ENCODE data around the gene NSMF.

Gene NSMF

DNA sequence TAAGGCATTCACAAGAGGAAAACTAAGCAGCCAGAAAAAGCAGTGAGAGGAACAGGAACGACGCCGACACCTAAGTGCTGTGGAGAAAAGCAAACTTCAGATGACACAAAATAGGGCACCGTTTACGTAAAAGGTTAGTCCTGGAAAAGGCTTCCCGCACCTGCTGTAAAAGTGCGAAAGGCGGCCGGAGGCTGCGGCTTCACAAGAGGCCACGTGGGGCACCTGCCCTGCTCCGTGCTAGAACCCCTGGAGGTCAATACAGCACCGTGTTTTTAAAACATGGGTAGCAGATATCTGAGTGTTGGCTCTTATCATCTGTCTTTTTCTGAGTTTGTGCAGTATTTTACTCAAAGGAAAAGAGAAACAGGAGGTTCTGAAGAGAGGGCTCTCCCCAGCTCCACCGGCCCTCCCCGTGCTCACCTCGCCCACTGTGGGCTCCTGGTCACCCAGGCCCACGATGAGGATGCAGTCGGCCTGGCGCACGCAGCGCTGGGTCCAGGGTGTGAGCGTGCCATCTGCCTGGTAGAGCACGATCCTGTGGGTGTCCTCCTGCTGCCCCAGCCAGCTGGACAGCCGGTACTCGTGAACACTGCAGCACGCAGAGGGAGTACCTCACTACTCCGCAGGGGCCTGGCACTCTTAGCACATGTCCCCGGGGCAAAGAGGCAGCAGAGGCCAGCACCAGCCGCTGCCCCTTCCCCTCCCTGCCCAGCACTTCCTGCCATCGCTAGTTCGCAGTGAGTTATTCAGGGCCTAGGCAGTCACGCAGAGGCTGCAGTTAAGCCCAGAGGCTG lies 21.0 kb upstream of the NSMF start:
- Histone ChIP-seq H3K27ac (ENCODE audit: low read depth, low read length) (no peak overlapping the region), H3K27me3 (ENCODE audit: insufficient read depth, low read length) (no peaks in the 10 kb centered on the region), H3K9ac (ENCODE audit: low read depth, low read length) (no peak overlapping the region), H3K36me3 (ENCODE audit: insufficient read depth, low read length) (no peaks in the 10 kb centered on the region), H3K9me3 (ENCODE audit: insufficient read depth, low read depth, low read length) (peaks cover 8% of the 10 kb centered on the region), H3K4me1 (ENCODE audit: insufficient read depth, low read length) (no peaks in the 10 kb centered on the region), H3K4me3 (ENCODE audit: low read length) (no peak overlapping the region)
- WGBS = 90% methylated on average over 32 of the region's 32 CpGs

DNA sequence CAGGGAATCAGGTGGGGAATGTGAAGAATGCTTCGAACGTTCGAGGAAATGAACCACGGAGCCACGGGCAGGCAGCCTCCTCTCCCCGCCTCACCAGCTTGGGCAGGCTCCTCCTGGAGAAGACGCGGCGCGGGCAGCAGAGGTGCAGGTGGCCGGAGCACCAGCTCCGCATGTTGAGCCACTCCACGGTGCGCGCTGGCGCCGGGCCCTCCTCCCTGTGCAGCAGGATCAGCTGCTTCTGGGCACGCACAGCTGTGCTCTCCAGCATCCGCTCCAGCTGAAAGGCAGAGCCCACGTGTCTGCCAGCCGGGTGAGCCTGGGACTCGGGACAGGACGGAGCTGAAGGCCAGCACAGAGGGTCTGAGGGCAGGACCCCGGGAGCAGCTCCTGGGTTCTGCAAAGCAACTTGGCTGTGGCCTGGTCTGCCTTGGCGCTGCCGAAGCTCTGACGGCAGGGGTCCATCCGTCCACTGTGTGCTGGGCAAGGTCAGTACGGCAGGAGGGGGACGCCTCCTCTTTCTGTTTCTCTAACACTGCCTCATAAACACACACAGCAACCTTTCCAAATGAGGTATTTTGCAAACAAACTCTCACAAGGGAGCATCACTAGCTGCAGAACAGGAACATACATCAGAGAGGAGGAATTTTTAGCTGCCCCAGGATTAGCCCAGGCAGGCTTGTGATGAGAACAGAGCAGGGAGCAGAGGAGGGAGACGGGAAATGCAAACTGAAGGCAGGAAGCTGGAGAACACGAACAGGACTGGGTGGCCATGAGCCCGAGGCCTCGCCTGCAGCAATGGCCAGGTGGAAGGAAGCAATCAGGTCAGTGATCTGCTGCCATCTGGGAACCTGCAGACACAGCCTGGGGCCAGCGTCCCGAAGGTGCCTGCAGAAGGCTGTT lies 20.1 kb upstream of the NSMF start:
- no peaks in the 10 kb centered on the region for H3K4me1 ChIP-seq (ENCODE audit: insufficient read depth, low read length)
- H3K9me3 ChIP-seq (ENCODE audit: insufficient read depth, low read depth, low read length) = peaks cover 8% of the 10 kb centered on the region
- H3K27ac ChIP-seq (ENCODE audit: low read depth, low read length) = no peak overlapping the region
- no peak overlapping the region for H3K9ac ChIP-seq (ENCODE audit: low read depth, low read length)
- 87% methylated on average over 36 of the region's 36 CpGs for WGBS
- H3K27me3 ChIP-seq (ENCODE audit: insufficient read depth, low read length) = no peaks in the 10 kb centered on the region
- no peak overlapping the region for H3K4me3 ChIP-seq (ENCODE audit: low read length)
- H3K36me3 ChIP-seq (ENCODE audit: insufficient read depth, low read length) = no peaks in the 10 kb centered on the region

DNA sequence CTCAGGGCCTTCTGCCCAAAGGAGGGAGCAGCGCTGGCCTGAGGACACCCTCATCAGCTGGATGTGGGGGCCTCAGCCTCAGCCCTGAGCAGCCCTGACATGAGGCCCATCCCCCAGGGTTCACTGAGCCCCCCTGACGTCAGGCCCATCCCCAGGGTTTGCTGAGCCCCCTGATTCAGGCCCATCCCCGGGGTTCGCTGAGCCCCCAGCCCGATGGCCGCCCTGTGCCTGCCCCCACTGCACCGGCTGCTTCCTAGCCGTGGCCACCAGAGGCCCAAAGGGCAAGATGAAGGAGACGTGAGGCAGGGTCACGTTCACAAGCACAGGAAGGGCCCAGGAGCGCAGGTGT lies 19.5 kb upstream of the NSMF start:
- H3K9ac ChIP-seq (ENCODE audit: low read depth, low read length) = no peak overlapping the region
- 88% methylated on average over 11 of the region's 11 CpGs for WGBS
- no peaks in the 10 kb centered on the region for H3K4me1 ChIP-seq (ENCODE audit: insufficient read depth, low read length)
- H3K27me3 ChIP-seq (ENCODE audit: insufficient read depth, low read length) = no peaks in the 10 kb centered on the region
- H3K36me3 ChIP-seq (ENCODE audit: insufficient read depth, low read length) = no peaks in the 10 kb centered on the region
- no peak overlapping the region for H3K27ac ChIP-seq (ENCODE audit: low read depth, low read length)
- peaks cover 8% of the 10 kb centered on the region for H3K9me3 ChIP-seq (ENCODE audit: insufficient read depth, low read depth, low read length)
- no peak overlapping the region for H3K4me3 ChIP-seq (ENCODE audit: low read length)

DNA sequence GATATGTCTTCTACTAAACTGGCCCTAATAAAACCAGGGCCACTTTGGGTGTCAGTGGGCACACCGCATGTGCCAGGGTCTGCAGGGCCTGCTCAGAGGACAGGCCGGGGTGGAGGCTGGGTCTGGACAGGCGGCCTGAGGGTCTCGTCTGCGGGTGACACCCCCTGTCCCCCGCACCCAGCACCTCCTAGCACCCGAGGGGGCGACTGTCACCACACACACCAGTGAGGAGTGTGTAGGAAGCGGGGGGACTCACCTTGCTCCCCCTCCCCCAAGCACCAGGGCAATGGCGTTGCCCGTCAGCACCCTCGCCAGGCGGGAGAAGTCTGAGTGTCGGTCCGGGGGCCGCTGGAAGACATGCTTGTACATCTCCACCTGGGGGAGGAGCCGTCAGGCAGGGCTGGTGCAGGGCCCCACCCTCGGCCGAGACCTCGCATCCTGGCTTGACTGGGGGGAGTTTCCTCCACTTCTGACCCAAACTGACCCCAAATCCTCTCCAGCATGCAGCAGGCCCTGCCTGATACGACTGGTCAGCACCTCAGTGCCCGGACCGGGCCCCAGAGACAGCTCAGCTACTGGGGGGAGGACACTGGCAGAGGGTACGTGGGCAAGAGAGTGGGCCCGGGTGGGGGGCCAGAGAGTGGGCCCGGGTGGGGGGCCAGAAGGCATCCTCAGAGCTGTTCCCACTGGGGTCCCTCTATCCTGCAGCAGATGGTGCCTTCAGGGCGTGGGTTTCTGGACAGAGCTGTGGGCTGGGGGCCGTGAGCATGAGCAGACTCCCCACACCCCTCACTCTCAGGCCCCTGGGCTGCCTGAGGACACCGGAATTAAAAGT lies 18.9 kb upstream of the NSMF start:
- 94% methylated on average over 28 of the region's 29 CpGs for WGBS
- Histone ChIP-seq H3K4me3 (ENCODE audit: low read length) (no peak overlapping the region), H3K9ac (ENCODE audit: low read depth, low read length) (no peak overlapping the region), H3K27me3 (ENCODE audit: insufficient read depth, low read length) (no peaks in the 10 kb centered on the region), H3K36me3 (ENCODE audit: insufficient read depth, low read length) (no peaks in the 10 kb centered on the region), H3K9me3 (ENCODE audit: insufficient read depth, low read depth, low read length) (peaks cover 8% of the 10 kb centered on the region), H3K27ac (ENCODE audit: low read depth, low read length) (no peak overlapping the region), H3K4me1 (ENCODE audit: insufficient read depth, low read length) (no peaks in the 10 kb centered on the region)

DNA sequence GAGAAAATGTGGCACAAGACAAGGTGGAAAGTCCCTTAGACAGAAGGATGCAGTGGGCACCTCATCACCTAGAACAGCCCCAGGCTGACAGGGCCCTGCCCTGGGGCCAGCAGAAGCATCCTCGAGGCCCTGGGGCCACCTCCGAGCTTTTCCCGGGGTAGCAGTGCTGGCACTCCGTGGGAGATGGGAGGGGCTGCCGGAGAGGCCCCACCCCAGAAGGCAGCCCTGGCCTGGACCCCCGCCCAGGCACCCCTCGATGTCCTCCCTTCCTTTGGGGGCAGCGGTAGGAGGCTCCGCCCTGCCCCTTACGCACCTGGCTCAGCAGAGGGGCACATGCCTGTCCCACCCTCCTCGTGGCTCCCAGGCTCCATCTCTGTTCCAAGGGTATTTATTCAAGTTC lies 17.7 kb upstream of the NSMF start:
- H3K27ac ChIP-seq (ENCODE audit: low read depth, low read length) = no peak overlapping the region
- no peaks in the 10 kb centered on the region for H3K4me1 ChIP-seq (ENCODE audit: insufficient read depth, low read length)
- H3K36me3 ChIP-seq (ENCODE audit: insufficient read depth, low read length) = no peaks in the 10 kb centered on the region
- H3K9ac ChIP-seq (ENCODE audit: low read depth, low read length) = no peak overlapping the region
- no peak overlapping the region for H3K4me3 ChIP-seq (ENCODE audit: low read length)
- peaks cover 8% of the 10 kb centered on the region for H3K9me3 ChIP-seq (ENCODE audit: insufficient read depth, low read depth, low read length)
- no peaks in the 10 kb centered on the region for H3K27me3 ChIP-seq (ENCODE audit: insufficient read depth, low read length)
- 92% methylated on average over 11 of the region's 11 CpGs for whole genome bisulfite sequencing

DNA sequence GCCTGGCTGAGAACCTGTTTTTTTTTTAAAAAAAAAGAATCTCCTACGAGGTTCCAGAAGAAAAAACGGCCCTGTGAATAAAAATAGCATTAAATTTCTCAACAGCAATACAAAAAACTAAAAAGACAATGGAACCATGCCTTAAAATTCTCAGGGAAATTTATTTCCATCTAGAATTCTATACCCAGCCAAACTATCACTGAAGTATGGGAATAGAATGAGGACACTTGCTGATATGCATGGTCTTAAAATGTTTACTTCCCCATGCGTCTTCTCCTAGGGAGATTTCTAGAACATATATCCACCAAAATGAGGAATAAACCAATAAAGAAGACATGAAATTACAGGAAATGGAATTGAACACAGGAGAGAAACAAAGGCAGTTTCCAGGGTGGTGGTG lies 16.5 kb upstream of the NSMF start:
- Histone ChIP-seq H3K4me3 (ENCODE audit: low read length) (no peak overlapping the region), H3K36me3 (ENCODE audit: insufficient read depth, low read length) (no peaks in the 10 kb centered on the region), H3K4me1 (ENCODE audit: insufficient read depth, low read length) (no peaks in the 10 kb centered on the region), H3K9me3 (ENCODE audit: insufficient read depth, low read depth, low read length) (peaks cover 8% of the 10 kb centered on the region), H3K9ac (ENCODE audit: low read depth, low read length) (no peak overlapping the region), H3K27me3 (ENCODE audit: insufficient read depth, low read length) (no peaks in the 10 kb centered on the region), H3K27ac (ENCODE audit: low read depth, low read length) (no peak overlapping the region)
- 74% methylated on average over 2 of the region's 3 CpGs for WGBS

DNA sequence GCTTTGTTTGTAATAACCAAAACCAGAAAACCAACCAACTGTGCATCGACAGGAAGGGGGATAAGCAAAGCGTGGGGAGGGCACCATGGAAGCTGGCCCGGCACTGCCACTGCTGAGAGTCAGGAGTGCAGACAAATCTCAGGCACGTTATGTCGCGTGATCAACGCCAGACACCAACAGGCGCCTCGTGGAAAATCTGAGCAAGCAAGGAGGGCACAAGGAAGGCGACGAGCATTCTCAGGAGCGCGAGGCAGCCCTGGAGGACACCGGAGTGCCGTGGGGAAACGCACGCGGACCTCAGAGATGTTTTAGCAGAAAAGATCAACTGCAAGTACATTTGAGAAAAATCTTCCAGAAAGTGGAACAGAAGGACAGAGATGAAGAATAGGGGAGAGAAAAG lies 15.1 kb upstream of the NSMF start:
- no peaks in the 10 kb centered on the region for H3K4me1 ChIP-seq (ENCODE audit: insufficient read depth, low read length)
- peaks cover 8% of the 10 kb centered on the region for H3K9me3 ChIP-seq (ENCODE audit: insufficient read depth, low read depth, low read length)
- H3K4me3 ChIP-seq (ENCODE audit: low read length) = no peak overlapping the region
- no peak overlapping the region for H3K9ac ChIP-seq (ENCODE audit: low read depth, low read length)
- no peaks in the 10 kb centered on the region for H3K36me3 ChIP-seq (ENCODE audit: insufficient read depth, low read length)
- no peak overlapping the region for H3K27ac ChIP-seq (ENCODE audit: low read depth, low read length)
- H3K27me3 ChIP-seq (ENCODE audit: insufficient read depth, low read length) = no peaks in the 10 kb centered on the region
- 95% methylated on average over 18 of the region's 18 CpGs for WGBS

DNA sequence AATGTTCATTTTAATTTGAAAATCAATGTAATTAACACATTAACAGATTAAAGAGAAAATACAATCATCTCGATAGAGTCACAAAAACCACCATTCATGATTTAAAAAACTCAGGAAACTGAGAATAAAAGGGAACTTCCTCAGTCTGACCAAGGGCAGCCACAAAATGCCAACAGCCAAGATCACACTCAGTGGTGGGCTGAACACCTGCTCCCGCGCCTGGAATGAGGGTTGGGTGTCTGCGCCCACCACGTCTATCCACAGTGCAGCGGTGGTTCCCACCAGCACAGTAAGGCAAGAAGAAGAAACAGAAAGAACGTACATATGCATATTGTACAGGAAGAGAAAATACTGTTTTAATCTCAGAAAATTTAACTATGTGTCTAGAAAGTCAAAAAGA lies 11.7 kb upstream of the NSMF start:
- Histone ChIP-seq H3K9me3 (ENCODE audit: insufficient read depth, low read depth, low read length) (peaks cover 2% of the 10 kb centered on the region; the same call in 1 of the 2 replicates), H3K27me3 (ENCODE audit: insufficient read depth, low read length) (no peaks in the 10 kb centered on the region), H3K4me1 (ENCODE audit: insufficient read depth, low read length) (no peaks in the 10 kb centered on the region), H3K4me3 (ENCODE audit: low read length) (no peak overlapping the region), H3K9ac (ENCODE audit: low read depth, low read length) (no peak overlapping the region), H3K27ac (ENCODE audit: low read depth, low read length) (no peak overlapping the region), H3K36me3 (ENCODE audit: insufficient read depth, low read length) (no peaks in the 10 kb centered on the region)
- 91% methylated on average over 7 of the region's 7 CpGs for WGBS

DNA sequence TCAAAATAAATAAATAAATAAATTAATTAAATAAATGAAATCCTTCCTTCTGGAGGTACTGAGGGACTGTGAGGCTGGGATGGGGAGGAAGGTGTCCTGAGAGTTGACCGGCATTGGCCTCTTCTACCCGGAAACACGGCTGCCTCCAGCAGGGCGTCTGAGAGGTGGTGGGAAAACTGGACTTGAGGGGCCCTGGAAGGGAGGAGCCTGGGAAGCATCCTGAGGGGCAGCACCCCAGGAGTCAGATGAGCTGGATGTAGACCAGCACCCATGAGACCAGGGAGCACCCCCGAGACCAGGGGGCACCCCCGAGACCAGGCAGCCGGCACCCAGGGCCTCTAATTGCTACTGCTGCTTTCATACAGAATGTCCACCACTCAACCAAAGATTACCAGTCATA lies 8.8 kb upstream of the NSMF start:
- Histone ChIP-seq H3K36me3 (ENCODE audit: insufficient read depth, low read length) (no peaks in the 10 kb centered on the region), H3K4me3 (ENCODE audit: low read length) (no peak overlapping the region), H3K4me1 (ENCODE audit: insufficient read depth, low read length) (no peaks in the 10 kb centered on the region), H3K9me3 (ENCODE audit: insufficient read depth, low read depth, low read length) (no peaks in the 10 kb centered on the region), H3K27ac (ENCODE audit: low read depth, low read length) (no peak overlapping the region), H3K27me3 (ENCODE audit: insufficient read depth, low read length) (peaks cover 3% of the 10 kb centered on the region; the same call in 1 of the 2 replicates), H3K9ac (ENCODE audit: low read depth, low read length) (no peak overlapping the region)
- 93% methylated on average over 7 of the region's 7 CpGs for WGBS

DNA sequence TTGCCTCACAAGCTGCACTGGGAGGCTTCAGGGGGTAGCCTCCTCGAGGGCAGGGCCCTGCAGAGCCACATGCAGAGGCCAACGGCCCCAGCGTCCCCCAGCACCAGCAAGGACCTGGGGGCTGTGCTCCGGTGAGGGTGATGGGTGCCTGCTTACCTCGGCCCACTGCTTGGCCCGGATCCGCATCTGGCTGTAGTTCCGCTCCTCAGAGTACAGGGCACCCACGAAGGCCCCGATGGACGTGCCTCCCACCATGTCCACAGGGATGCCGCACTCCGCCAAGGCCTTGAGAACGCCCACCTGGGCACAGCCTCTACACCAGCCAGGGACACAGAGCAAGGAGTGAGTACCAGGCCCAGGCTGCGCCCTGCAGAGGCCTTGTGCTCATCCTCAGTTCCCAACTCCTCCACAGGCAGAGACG lies 8.0 kb upstream of the NSMF start:
- no peaks in the 10 kb centered on the region for H3K36me3 ChIP-seq (ENCODE audit: insufficient read depth, low read length)
- H3K27ac ChIP-seq (ENCODE audit: low read depth, low read length) = no peak overlapping the region
- 94% methylated on average over 16 of the region's 16 CpGs for WGBS

More for the DNA sequence above, 8.0 kb upstream of the NSMF start:
- H3K4me1 ChIP-seq (ENCODE audit: insufficient read depth, low read length) = no peaks in the 10 kb centered on the region
- H3K9ac ChIP-seq (ENCODE audit: low read depth, low read length) = no peak overlapping the region
- H3K9me3 ChIP-seq (ENCODE audit: insufficient read depth, low read depth, low read length) = no peaks in the 10 kb centered on the region
- H3K27me3 ChIP-seq (ENCODE audit: insufficient read depth, low read length) = peaks cover 10% of the 10 kb centered on the region
- no peak overlapping the region for H3K4me3 ChIP-seq (ENCODE audit: low read length)
